Sigmoid colon (tissue), 7 donors: ENCODE data around the gene GDPD2. TPM values are rescaled to one million over a fixed set of nuclear protein-coding genes. Genes with fewer than 3 reads are reported as not detected.

Experiments
- DNase-seq: peaks from one replicate; pipeline ENCODE4 v3.0.0-alpha.2; 2019
- H3K27ac ChIP-seq, 4 donors: fragments of 200-600 bp; sonication (generic); one replicate each; pipeline ENCODE4 v1.5.1; 2016 to 2019; ENCODE audit warnings: mild to moderate bottlenecking in 1 of 4
- H3K27me3 ChIP-seq, 3 donors: fragments of 200-600 bp; sonication (generic); one replicate each; pipeline ENCODE4 v1.5.1; 2019; ENCODE audit warnings: mild to moderate bottlenecking in 1 of 3
- H3K36me3 ChIP-seq, 4 donors: fragments of 200-600 bp; sonication (generic); one replicate each; pipeline ENCODE4 v1.5.1; 2016 to 2019
- H3K4me1 ChIP-seq, 4 donors: fragments of 200-600 bp; sonication (generic); one replicate each; pipeline ENCODE4 v1.5.1; 2017 to 2019
- H3K4me3 ChIP-seq, 4 donors: fragments of 200-600 bp; sonication (generic); one replicate each; pipeline ENCODE4 v1.5.1; 2017 to 2019; ENCODE audit warnings: mild to moderate bottlenecking in 2 of 4, moderate library complexity in 1 of 4
- H3K9me3 ChIP-seq, 4 donors: fragments of 200-600 bp in 3 of 4; sonication (generic) in 3 of 4; one replicate each; pipeline versions ENCODE4 v1.5.1 to v1.6.1; 2013 to 2019
- CTCF ChIP-seq, 4 experiments: fragments of 450-650 bp in 3 of 4; fragments of 200-600 bp in 1 of 4; IDR thresholded peaks; one replicate each; pipeline ENCODE4 v1.5.1; 2016 to 2019; ENCODE audit warnings: antibody characterized with exemption in 4 of 4, mild to moderate bottlenecking in 3 of 4, moderate library complexity in 2 of 4
- EP300 ChIP-seq, 4 donors: sonication (generic); formaldehyde crosslinking; IDR thresholded peaks; one replicate each; pipeline ENCODE4 v1.6.1; 2017; ENCODE audit warnings: antibody characterized with exemption in 4 of 4
- POLR2A ChIP-seq, 2 donors: fragments of 450-650 bp; IDR thresholded peaks; one replicate each; pipeline ENCODE4 v1.6.1; 2016; ENCODE audit warnings: antibody characterized with exemption in 2 of 2, mild to moderate bottlenecking in 2 of 2, moderate library complexity in 2 of 2
- POLR2AphosphoS5 ChIP-seq, 4 donors: sonication (generic); formaldehyde crosslinking; IDR thresholded peaks; one replicate each; pipeline ENCODE4 v1.6.1; 2017; ENCODE audit warnings: antibody characterized with exemption in 4 of 4
- WGBS, 2 donors: extraction: QIAGEN DNeasy Blood & Tissue Kit; methylation state at CpG; one replicate each; pipeline ENCODE4 v1.1.7; 2013; 5-methylcytosine and 5-hydroxymethylcytosine counted together
- intact Hi-C: fragments of 100-400 bp; cut with DNase I; formaldehyde crosslinking; loops from one replicate; pipeline ENCODE4 v1.15.1; 2023
- polyA plus RNA-seq, 3 donors: library from polyadenylated mRNA; stranded (reverse); fragments of 200-250 nt; gene quantifications; one replicate each; pipeline ENCODE4 v1.2.3, GENCODE V29; 2013
- total RNA-seq, 4 donors: library from RNA; depleted of rRNA; stranded (reverse); fragments of >200 nt; gene quantifications; one replicate each; pipeline ENCODE4 v1.1.0, GENCODE V29; 2016
- donor health status: healthy with polysubstance abuse.
- donor health status: Bipolar disorder and iron deficiency.
- donor health status: healthy.

Gene GDPD2
- total and polyA plus RNA-seq, 7 donors, result 2.3 to 8.7 (median 3.0) TPM; not detected in 4

GRCh38 chrX:70454441-70455365, 31.6 kb downstream of the GDPD2 start:
- 1% methylated on average over 48 of the region's 48 CpGs for WGBS, 2 donors
- Histone ChIP-seq H3K36me3 (no peaks in the 10 kb centered on the region), H3K4me3 (peak overlapping the region; percentile 43 to 59 (median 53)), H3K4me1 (peaks cover 0 to 19% (median 0%) of the 10 kb centered on the region in 4 donors), H3K9me3 (no peaks in the 10 kb centered on the region), H3K27me3 (no peaks in the 10 kb centered on the region), H3K27ac (peak overlapping the region; percentile 79 to 89 (median 86))
- intact Hi-C loops, result loop anchor here (2.0 to 10.0 kb wide), 3 partner anchors 26 to 720 kb away; partner anchors contain the start of gene SNX12
- peak; percentile 81 for DNase-seq
- peak in 3 of 4 donors; percentile 8 to 33 (median 30) for TF ChIP-seq POLR2AphosphoS5 (IDR thresholded peaks at IDR 0.05)
- peak; percentile 54 to 83 (median 71) for TF ChIP-seq CTCF (IDR thresholded peaks at IDR 0.05)
- TF ChIP-seq POLR2A (IDR thresholded peaks at IDR 0.05), result no peak

DNA sequence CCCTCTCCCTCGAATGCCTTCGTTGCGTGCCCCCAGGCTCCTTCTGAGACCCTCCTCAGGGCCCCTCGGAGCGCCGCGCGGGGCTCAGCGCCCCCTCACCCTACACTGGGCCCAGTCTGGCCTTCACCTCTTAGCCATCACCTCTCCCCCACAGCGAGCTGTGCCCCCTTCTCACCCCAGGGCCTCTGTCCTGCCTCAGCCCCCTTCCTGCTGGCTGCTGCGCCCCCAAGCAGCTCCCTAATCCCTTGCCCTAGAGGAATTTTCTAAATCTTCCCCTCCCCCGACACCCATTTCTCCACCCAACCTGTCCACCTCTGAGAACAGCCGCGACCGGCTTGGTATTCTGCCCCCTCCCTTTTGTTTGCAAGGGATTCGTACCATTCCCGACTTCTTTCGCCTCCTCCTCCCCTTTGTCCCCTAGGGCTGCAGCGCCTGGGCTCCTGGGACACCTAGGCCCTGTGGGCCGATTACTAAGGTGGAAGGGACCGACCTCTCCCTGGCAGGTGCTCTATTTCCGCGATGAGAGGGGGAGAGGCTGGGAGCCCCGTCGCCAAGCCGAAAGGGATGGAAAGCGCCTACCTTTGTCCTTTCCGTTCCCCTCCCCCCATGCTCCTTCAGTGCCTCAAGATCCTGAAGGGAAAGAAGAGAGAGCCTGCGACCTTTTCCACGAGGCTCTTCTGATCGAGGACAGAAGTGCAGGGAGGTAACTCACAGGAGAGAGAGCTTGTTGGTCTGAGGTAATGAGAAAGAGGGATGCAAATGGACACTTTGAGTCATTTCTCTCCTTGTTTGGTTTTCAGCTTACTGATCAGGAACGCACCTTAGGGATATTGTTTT, 32.5 kb downstream of the GDPD2 start:
- Histone ChIP-seq H3K4me1 (peaks cover 0 to 19% (median 0%) of the 10 kb centered on the region in 4 donors), H3K27me3 (no peaks in the 10 kb centered on the region), H3K36me3 (no peaks in the 10 kb centered on the region), H3K27ac (peak overlapping the region; percentile 79 to 89 (median 86)), H3K9me3 (no peaks in the 10 kb centered on the region), H3K4me3 (peak overlapping the region; percentile 43 to 59 (median 53))
- 2 to 9% methylated on average over 32 of the region's 32 CpGs for WGBS, 2 donors
- intact Hi-C loops, result loop anchor here (2.0 to 10.0 kb wide), 3 partner anchors 25 to 719 kb away; partner anchors contain the start of gene SNX12
- TF ChIP-seq POLR2AphosphoS5 (IDR thresholded peaks at IDR 0.05) (no peak), CTCF (IDR thresholded peaks at IDR 0.05) (no peak), POLR2A (IDR thresholded peaks at IDR 0.05) (no peak), EP300 (IDR thresholded peaks at IDR 0.05) (no peak)
- no peak for DNase-seq

GRCh38 chrX:70456256-70456655, 33.1 kb downstream of the GDPD2 start:
- H3K9me3 ChIP-seq, result no peaks in the 10 kb centered on the region
- TF ChIP-seq POLR2AphosphoS5 (IDR thresholded peaks at IDR 0.05), result no peak
- TF ChIP-seq POLR2A (IDR thresholded peaks at IDR 0.05), result no peak
- TF ChIP-seq EP300 (IDR thresholded peaks at IDR 0.05), result no peak
- no peak for TF ChIP-seq CTCF (IDR thresholded peaks at IDR 0.05)
- peaks cover 0 to 19% (median 0%) of the 10 kb centered on the region in 4 donors for H3K4me1 ChIP-seq
- H3K27me3 ChIP-seq, result no peaks in the 10 kb centered on the region
- intact Hi-C loops, result loop anchor here (10.0 kb wide), 2 partner anchors 609 to 719 kb away; partner anchors contain the start of gene SNX12
- H3K4me3 ChIP-seq, result peak overlapping the region in 3 of 4 donors; percentile 53 to 59 (median 53)
- 5 to 19% methylated on average over 2 of the region's 2 CpGs for WGBS, 2 donors
- H3K27ac ChIP-seq, result peak overlapping the region; percentile 79 to 89 (median 86)
- DNase-seq, result no peak
- H3K36me3 ChIP-seq, result no peaks in the 10 kb centered on the region

GRCh38 chrX:70461026-70461425, 37.9 kb downstream of the GDPD2 start:
- Histone ChIP-seq H3K4me1 (peaks cover 0 to 10% (median 0%) of the 10 kb centered on the region in 4 donors), H3K36me3 (no peaks in the 10 kb centered on the region), H3K27me3 (no peaks in the 10 kb centered on the region), H3K27ac (no peak overlapping the region), H3K4me3 (no peak overlapping the region), H3K9me3 (no peaks in the 10 kb centered on the region)
- intact Hi-C loops, result no loop called here
- 89 to 96% methylated on average over 2 of the region's 2 CpGs for WGBS, 2 donors
- DNase-seq, result no peak
- no peak for TF ChIP-seq POLR2A (IDR thresholded peaks at IDR 0.05)
- TF ChIP-seq EP300 (IDR thresholded peaks at IDR 0.05), result no peak
- TF ChIP-seq CTCF (IDR thresholded peaks at IDR 0.05), result no peak
- TF ChIP-seq POLR2AphosphoS5 (IDR thresholded peaks at IDR 0.05), result no peak
